ENCODE measurements around the gene ZNRF2. TPM values are rescaled to one million over a fixed set of nuclear protein-coding genes. Genes with fewer than 3 reads are reported as not detected.
A peak's percentile ranks its signal among the peaks of the same experiment; 100 is the strongest.

Gene ZNRF2
- total RNA-seq, 4 donors from 2014 or later: 44.2 to 57.4 (median 48.0) TPM

DNA sequence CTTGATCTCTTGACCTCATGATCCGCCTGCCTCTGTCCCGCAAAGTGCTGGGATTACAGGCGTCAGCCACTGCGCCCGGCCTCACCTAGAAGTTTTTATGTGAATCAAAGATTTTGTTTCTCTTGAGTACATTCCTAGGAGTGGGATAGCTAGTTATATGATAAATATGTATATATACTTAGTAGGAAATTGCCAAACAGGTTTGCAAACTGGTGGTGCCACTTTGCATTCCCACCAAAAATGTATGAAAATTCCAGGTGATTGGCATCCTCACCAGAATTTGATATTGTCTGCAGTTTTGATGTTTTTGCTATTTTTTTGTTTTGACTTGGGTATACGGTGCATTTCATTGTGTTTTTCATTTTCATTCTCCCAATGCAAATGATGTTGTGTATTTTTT is 107.4 kb downstream of the ZNRF2 start:
- Histone ChIP-seq H3K9me3 (no peaks in the 10 kb centered on the region), H3K36me3 (no peaks in the 10 kb centered on the region), H3K4me3 (replicated peaks in 1 of 3) (no peak overlapping the region), H3K27me3 (no peaks in the 10 kb centered on the region), H3K27ac (peak overlapping the region in 1 of 3 donors; percentile 31), H3K4me1 (peaks cover 13 to 16% of the 10 kb centered on the region in 2 donors)
- DNase-seq: no peak
- TF ChIP-seq CTCF (IDR thresholded peaks at IDR 0.05): no peak
- TF ChIP-seq POLR2A (IDR thresholded peaks at IDR 0.05): no peak
- intact Hi-C loops (cut with DNase I): no loop called here
- WGBS, 2 donors: 96% methylated on average over 6 of the region's 6 CpGs

DNA sequence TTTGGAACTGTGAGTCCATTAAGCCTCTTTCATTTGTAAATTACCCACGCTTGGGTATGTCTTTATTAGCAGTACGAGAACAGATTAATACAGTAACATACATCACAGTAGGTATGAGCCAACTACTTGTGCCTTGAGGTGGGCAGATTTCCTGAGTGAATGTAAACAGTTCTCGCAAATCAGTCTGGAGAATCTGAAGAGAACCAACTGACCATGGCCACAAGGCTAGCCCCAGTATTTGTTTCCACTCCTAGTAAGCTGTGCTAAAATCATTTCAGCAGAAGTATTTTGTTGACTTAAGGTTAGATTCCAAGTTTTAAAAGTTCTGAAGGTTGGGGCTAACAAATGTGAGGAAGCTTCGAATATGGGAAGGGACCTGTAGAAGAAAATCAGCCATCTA is 111.3 kb downstream of the ZNRF2 start:
- H3K36me3 ChIP-seq: no peaks in the 10 kb centered on the region
- H3K4me3 ChIP-seq (replicated peaks in 1 of 3): no peak overlapping the region
- no peaks in the 10 kb centered on the region for H3K27me3 ChIP-seq
- H3K9me3 ChIP-seq: no peaks in the 10 kb centered on the region
- TF ChIP-seq CTCF (IDR thresholded peaks at IDR 0.05): no peak
- no peak for TF ChIP-seq POLR2A (IDR thresholded peaks at IDR 0.05)
- H3K27ac ChIP-seq: peak overlapping the region in 1 of 3 donors; percentile 13
- 47 to 70% methylated on average over 4 of the region's 4 CpGs for WGBS, 2 donors
- intact Hi-C loops (cut with DNase I): no loop called here
- DNase-seq: no peak
- H3K4me1 ChIP-seq: peaks cover 11 to 13% of the 10 kb centered on the region in 2 donors

GRCh38 chr7:30396389-30396788 is 112.0 kb downstream of the ZNRF2 start:
- no peak for TF ChIP-seq POLR2A (IDR thresholded peaks at IDR 0.05)
- TF ChIP-seq CTCF (IDR thresholded peaks at IDR 0.05): no peak
- no peaks in the 10 kb centered on the region for H3K9me3 ChIP-seq
- intact Hi-C loops (cut with DNase I): no loop called here
- no peak for DNase-seq
- no peaks in the 10 kb centered on the region for H3K27me3 ChIP-seq
- no peaks in the 10 kb centered on the region for H3K36me3 ChIP-seq
- no peak overlapping the region for H3K27ac ChIP-seq
- WGBS, 2 donors: 82 to 83% methylated on average over 7 of the region's 7 CpGs
- H3K4me1 ChIP-seq: peaks cover 4 to 6% of the 10 kb centered on the region in 2 donors
- H3K4me3 ChIP-seq (replicated peaks in 1 of 3): no peak overlapping the region

- H3K36me3 ChIP-seq: no peaks in the 10 kb centered on the region
- WGBS, 2 donors: 61 to 85% methylated on average over 3 of the region's 3 CpGs
Measured at GRCh38 chr7:30403477-30403876, 119.1 kb downstream of the ZNRF2 start.

GRCh38 chr7:30405179-30405578 is 120.8 kb downstream of the ZNRF2 start:
- DNase-seq: no peak
- H3K27me3 ChIP-seq: no peaks in the 10 kb centered on the region
- WGBS, 2 donors: 95 to 96% methylated on average over 2 of the region's 2 CpGs
- H3K9me3 ChIP-seq: no peaks in the 10 kb centered on the region
- intact Hi-C loops (cut with DNase I): loop anchor here (10.0 kb wide), 1 partner anchor 130 kb away; no protein-coding TSS in a partner anchor
- H3K36me3 ChIP-seq: no peaks in the 10 kb centered on the region
- no peak overlapping the region for H3K4me3 ChIP-seq (replicated peaks in 1 of 3)
- H3K4me1 ChIP-seq: peaks cover 0 to 5% of the 10 kb centered on the region in 2 donors
- no peak for TF ChIP-seq CTCF (IDR thresholded peaks at IDR 0.05)
- no peak for TF ChIP-seq POLR2A (IDR thresholded peaks at IDR 0.05)
- H3K27ac ChIP-seq: no peak overlapping the region

More at GRCh38 chr7:30403477-30403876, 119.1 kb downstream of the ZNRF2 start:
- Histone ChIP-seq H3K9me3 (no peaks in the 10 kb centered on the region), H3K4me1 (peaks cover 0 to 5% of the 10 kb centered on the region in 2 donors), H3K27ac (no peak overlapping the region), H3K27me3 (no peaks in the 10 kb centered on the region), H3K4me3 (replicated peaks in 1 of 3) (no peak overlapping the region)
- DNase-seq: peak; percentile 40 to 50
- intact Hi-C loops (cut with DNase I): loop anchor here (10.0 kb wide), 1 partner anchor 129 kb away; no protein-coding TSS in a partner anchor
- no peak for TF ChIP-seq CTCF (IDR thresholded peaks at IDR 0.05)
- no peak for TF ChIP-seq POLR2A (IDR thresholded peaks at IDR 0.05)

Measured in thyroid gland (tissue), 4 donors.